COLO668 (cell line): ENCODE measurements around the gene PYM1.
A peak's percentile ranks its signal among the peaks of the same experiment; 100 is the strongest.

Experiments used
- DNase-seq: peaks from one replicate; lab custom pipeline; 2025; ENCODE audit not compliant: unreplicated experiment; lab: John Stamatoyannopoulos, UW

PYM1 gene

DNA sequence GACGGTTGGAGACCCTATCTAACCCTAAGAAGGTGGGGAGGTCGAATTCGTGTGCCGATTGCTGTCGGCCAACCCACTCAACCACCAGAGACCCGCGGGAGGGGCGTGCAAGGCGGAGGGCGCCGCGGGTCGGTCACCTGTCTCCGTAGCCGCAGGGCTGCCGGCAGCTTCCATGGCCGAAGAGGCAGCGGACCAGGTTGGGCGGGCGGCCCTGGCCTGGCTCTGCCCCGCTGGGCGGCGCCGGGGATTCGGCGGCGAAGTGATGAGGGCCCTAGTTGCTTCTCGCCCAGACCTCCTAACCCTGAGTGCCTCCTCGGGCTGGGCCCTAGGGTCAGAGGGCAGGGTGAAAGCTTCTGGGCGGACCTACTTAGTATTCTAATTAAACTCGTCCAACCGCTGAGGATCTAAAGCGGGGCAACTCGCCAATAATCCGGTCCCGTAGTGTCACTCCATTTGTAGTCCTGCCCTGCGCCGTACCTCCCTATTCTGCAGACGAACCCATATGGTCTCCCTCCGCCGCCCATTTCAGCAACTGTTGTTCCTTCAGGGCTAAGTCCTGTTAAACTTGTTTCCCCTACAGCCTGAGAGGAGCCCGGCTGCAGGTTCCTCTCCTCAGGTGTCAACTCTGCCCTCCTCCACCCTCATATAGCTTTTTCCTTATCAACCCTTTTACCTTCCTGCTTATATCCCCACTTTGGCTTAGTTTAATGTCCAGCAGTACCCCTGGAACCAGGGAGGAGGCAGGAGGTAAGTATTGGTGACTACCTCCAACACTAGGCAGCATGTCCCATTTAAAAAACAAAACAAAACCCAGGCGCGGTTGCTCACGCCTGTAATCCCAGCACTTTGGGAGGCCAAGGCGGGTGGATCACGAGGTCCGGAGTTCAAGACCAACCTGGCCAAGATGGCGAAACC is at the start of gene PYM1:
Gene PYM1, minus strand, starts transcription at position 307 of the 915 bp plus-strand sequence. Its CDS starts 133 bp downstream, at position 174.
- DNase-seq: peak; percentile 52

DNA sequence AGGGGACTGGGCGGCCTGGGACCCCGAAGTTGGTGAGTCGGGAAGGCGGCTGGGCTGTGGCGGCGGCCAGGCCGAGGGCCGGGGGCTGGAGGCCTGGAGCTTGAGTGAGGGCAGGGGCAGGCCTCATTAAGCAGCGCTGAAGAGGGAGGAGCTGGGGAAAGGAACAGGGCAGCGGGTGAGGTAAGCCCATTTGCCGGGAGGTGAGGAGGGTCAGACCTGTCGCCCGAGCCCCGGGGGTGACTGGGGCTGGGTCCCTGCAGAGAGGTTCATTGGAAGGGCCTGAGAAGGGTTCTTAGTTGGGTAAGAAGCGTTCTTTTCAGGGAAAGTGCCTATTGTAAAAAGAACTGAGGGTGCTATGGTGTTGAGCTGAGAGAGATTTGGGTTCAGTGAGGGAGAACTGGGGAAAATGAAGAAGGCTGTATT is 46.6 kb upstream of the PYM1 start:
- peak; percentile 31 for DNase-seq

DNA sequence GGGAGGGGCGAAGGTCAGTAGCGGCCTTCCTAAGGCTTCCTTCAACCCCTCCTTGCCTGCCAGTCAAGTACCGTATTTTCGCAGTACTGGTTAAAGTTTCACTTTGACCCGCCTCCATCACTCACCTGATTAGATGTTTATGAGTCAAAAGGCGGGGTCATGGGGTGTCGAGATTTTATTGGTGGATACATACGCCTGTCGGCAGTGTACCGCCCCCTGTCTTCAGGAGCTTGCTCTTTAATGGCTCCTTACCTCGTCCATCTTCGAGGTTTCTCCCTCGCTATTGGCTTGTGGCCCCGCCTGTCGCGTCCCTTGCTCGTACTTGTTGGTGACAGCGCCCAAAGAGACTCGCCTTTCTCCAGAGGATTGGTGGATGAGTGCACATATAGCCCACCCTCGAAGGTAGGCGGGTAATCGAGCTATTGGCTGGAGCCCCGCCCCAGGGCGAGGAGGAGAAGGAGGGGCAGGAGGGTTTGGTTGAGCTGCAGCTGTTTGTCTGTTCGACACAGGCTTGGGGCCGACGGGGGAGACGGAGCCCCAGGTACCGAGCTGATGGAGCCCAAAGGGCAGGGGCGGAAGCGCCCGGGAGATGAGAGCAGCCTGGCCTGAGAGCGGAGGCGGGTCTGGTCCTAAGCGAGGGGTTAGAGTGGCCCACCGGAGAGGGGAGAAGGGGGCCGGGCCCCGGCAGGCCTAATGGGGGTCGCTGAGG is 46.1 kb upstream of the PYM1 start, which contains the start of gene RAB5B:
Gene RAB5B, plus strand, starts transcription at position 480 of the 709 bp plus-strand sequence. CDS start 12,883 bp downstream, outside the sequence.
- DNase-seq: peak; percentile 94

DNA sequence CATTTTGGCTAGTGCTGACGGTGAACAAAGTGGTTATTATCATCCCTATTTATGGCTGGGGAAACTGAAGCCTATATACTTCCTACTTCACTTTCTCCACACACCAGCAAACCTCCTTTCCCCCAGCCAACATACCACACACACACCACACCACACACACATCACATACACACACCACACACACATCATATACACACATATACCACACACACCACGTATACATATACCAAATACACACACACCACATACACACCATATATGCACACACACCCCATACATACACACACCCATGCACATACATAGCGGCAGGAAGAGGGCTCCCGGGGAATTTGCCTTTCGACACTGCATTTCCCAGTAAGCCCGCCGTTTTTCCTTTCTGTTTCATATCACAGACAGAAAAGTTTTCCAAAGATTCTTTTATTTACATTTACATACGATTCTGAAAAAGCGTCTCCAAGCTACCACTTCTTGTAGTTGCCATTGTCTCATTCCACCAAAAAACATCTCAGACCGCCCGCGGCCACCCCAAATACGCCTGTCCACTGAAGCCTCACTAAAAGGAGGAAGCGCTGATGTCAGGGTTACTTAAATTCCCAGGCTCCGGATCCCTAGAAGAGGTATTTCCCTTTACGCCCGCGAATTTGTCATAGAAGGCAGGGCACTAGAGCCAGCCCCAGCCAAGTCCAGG is 45.4 kb upstream of the PYM1 start:
- DNase-seq: peak; percentile 14

DNA sequence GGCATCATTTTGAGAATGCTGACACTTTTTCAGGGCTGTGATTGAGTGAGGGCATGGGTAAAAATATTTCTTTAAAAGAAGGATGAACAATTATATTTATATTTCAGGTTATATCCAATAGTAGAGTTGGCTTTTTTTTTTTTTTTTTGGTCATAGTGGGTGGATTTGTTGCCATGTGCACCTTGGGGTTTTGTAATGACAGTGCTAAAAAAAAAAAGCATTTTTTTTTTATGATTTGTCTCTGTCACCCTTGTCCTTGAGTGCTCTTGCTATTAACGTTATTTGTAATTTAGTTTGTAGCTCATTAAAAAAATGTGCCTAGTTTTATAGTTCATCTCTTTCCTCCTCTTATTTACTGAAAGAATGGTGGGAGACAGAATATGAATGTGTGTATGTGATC is 44.8 kb upstream of the PYM1 start:
- DNase-seq: no peak

DNA sequence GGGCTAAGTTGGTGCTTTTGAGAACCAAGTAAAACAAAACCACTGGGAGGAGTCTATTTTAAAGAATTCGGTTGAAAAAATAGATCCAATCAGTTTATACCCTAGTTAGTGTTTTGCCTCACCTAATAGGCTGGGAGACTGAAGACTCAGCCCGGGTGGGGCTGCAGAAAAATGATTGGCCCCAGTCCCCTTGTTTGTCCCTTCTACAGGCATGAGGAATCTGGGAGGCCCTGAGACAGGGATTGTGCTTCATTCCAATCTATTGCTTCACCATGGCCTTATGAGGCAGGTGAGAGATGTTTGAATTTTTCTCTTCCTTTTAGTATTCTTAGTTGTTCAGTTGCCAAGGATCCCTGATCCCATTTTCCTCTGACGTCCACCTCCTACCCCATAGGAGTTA is 44.3 kb upstream of the PYM1 start:
- DNase-seq: no peak

DNA sequence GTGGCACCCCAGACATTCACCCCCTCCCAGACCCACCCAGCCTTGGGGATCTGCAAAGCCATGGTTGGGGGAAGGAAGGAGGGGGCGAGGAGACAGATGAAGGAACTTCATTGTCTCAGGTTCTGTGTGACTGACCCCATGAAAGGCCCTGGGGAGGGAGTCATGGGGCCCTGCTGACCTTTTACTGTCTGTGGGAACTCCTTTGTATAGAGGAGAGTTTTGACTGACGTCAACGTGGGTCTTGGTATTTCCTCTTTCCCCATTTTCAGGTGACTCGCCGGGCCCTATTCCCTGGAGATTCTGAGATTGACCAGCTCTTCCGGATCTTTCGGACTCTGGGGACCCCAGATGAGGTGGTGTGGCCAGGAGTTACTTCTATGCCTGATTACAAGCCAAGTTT is 43.1 kb upstream of the PYM1 start:
- DNase-seq: no peak

DNA sequence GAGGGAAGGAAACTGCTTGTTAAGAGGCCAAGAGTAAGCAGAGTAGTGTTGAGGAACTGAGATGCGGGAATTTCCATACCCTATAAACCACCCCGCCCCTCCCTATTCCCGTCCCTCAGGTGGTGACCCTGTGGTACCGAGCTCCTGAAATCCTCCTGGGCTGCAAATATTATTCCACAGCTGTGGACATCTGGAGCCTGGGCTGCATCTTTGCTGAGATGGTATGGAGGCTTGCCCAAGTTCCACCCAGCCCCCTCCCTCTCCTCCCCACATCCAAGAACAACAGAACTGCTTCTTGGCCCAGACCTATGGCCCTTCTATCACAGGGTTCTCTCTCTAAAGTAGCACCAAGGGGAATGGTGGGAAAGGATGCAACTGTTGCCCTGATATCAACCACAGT is 41.7 kb upstream of the PYM1 start:
- no peak for DNase-seq

DNA sequence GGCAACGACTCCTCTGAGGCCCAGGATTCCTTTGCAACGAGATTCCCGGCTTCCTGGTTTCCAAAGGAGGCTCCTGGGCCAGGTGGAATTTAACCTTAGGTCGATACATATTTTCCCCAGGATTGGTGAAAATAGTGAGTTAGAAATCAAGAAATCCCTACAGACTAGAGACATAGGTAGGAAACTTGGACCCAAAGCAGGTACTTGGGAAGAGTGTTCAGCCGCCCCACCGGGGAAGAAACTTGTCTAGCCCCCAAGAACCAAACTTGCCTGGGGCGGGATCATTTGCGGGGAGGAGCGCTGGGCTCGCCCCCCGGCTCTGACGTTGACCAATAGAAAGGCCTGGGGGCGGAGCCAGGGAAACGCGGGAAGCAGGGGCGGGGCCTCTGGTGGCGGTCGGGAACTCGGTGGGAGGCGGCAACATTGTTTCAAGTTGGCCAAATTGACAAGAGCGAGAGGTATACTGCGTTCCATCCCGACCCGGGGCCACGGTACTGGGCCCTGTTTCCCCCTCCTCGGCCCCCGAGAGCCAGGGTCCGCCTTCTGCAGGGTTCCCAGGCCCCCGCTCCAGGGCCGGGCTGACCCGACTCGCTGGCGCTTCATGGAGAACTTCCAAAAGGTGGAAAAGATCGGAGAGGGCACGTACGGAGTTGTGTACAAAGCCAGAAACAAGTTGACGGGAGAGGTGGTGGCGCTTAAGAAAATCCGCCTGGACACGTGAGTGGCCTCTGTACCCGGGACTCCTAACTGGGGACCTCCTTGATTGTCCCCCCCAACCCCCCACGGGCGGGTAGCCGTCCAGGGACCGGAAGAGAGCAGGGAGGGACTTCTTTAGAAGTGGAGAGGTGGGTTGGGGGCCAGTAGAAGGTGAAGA is 39.0 kb upstream of the PYM1 start, which contains the start of gene CDK2:
Gene CDK2, plus strand, starts transcription at position 423 of the 874 bp plus-strand sequence. Its CDS starts 179 bp downstream, at position 602.
- peak; percentile 84 for DNase-seq

DNA sequence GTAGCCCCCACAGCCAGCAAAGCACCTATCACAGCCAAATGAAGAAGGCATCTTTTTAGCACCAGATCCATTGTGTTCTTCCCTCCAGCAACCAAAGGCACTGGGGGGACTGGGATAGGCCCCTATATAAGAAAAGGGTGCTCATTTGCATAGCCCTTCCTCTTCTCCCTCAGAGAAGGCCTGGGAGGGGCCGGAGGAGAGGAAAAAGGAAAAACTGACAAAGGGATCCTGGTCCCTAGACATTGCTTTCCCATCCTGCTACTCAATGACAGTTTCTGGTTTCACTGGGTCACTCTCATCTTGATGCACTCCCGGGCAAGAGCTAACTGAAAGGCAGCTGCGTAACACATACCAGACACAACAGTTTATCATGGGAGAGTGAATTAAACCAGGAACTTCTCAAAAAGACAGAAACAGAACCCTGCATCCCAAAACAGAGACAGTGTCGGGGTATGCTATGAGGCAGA is 38.3 kb upstream of the PYM1 start, which contains the start of gene PMEL:
Gene PMEL, minus strand, starts transcription at position 102 of the 467 bp plus-strand sequence. Its CDS starts 31 bp downstream, at position 71.
- peak; percentile 5 for DNase-seq

DNA sequence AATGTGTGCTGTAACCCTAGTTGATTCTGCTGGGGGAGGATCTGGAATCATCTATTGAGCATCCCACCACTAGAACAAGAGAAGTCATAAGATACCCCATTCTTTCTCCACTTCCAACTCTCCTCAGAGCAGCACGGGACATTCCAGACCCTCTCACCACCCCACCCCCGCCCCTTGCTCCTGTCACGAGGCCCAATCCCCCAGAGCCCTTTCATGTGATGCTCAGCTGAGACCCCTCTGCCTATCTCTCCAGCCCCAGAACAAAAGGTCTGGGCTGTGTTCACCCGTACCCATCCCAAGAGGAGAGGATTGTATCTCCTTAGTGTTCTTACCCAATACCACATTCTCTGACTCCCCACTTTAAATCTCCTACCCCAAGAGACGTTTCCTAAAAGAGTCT is 37.5 kb upstream of the PYM1 start:
- DNase-seq: no peak

DNA sequence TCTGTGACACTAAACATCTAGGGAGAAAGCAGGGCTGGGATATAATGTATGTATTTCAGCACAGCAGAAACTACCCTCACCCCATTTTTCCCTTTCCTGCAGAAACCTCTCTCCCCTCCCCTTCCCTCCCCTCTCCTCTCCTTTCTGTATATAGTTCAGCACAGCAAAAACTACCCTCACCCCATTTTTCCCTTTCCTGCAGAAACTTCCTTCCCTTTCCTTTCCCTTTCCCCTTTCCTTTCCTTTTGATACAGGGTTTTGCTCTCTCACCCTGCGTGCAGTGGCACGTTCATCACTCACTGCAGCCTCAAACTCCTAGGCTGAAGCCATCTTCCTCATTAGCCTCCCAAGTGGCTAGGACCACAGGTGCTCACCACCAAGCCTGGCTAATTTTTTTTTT is 36.1 kb upstream of the PYM1 start:
- DNase-seq: no peak

DNA sequence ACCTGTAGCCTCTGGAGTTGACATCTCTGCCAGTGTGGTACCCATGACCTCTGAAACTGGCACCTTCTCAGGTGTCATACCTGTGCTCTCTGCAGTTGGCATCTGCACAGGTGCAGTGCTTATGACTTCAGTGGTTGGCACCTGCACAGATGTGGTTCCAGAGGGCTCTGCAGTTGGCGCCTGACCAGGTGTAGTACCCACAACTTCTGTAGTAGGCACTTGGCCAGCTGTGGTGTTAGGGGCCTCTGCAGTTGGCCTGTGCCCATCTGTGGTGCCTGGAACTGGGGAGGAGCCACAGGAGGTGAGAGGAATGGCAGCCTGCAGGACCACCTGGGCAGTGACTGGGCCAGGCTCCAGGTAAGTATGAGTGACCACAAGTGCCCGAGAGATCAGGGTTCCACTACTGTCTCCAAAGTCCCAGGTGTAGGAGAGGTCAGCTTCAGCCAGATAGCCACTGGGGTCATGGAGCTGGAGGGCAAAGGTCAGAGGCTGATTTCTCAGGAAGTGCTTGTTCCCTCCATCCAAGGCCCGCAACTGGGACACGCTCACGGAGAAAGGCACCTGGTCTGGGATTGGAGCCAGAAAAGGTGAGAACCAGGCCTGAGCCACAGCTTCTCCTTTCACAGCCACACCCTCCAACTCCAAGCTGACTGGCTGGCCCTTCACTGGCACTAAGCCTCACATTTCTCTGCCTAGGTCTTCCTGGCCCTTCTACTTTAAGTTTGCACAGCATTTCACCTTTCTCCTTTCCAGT is 29.6 kb upstream of the PYM1 start:
- no peak for DNase-seq

DNA sequence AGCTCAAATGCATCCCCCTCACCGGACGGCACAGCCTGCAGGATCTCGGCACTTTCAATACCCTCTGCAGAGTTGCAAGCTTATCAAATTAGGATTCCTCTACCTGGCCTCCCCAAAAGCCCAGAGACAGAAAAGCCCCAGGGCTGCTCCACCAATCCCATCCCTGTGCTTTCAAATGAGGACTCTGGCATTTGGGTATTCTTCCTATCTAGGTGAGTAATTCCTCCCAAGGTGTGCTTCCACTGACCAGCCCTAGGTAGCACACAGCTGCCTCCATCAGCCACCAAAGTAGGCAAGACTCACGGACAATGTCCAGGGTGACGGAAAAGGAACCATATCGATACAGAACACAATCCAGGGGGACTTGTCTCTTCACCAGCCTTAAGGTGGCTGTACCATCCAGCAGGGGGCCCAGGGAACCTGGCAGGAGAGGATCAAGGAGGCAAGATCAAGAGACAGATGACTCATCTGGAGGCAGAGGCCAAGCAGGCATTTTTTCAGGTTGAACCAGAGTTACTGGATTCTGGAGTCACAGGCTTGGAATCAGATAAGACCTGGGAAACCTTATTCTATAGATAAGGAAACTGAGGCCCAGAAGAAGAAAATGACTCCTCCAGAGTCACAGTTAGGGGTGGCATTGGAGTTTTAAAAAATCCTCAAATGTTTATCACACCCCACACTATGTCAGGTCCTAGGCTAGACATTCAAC is 28.3 kb upstream of the PYM1 start:
- DNase-seq: no peak

DNA sequence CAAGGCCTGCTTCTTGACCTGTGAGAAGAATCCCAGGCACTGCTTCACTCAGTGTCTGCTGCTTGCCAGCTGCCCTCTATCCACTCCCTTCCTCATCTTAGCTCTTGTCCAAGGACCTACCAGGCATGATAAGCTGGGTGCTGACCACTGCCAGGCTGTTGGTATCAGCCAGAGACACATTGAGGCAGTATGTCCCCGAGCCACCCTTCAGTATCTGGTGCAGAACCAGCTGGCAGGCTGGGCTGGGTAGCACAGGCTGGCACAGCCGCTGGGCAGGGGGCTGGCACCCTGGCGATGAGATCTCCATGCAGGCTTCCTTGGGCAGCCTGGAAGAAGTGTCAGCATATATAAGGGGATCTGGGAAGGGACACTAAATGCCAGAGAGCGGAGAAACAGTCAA is 27.6 kb upstream of the PYM1 start:
- DNase-seq: no peak

DNA sequence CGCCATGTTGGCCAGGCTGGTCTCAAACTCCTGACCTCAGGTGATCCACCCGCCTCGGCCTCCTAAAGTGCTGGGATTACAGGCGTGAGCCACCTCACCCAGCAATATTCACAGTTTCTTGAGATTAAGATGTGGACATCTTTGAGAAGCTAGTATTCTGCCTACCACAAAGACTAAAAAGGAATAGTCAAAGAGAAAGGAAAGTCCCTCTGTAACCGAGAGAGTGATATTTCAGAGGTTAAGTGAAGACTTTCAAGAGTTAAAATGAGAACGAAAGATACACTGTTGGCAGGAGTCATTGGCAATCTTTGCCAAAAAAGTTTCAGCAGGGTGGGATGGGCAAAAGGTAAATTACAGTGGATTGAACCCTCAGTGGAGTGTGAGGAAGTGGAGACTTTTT is 18.9 kb upstream of the PYM1 start:
- DNase-seq: no peak

DNA sequence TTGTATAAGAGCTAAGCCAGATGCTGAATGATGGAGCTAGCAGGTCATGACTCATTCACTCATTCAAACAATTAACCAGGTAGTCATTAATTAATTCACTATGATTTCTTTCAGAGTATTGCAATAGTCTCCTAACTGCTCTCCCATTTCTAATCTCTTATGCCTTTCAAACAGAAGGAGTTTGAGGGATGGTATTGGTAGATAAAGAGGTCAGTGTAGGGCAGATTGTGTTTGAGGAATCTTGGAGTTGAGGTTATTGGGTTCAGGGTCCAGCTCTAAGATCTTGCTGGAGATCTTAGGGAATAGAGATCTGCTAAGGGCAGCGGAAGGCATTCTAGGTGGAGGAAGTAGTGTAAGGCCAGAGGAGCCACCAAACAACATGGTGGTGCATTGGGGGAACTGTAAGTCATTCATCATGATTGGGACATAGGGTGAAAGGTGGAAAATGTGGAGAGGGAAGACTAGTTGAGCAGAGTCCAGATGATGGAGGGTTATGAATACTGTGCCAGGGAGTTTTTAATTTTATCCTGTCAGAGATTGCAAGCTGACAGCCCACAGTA is 15.0 kb upstream of the PYM1 start:
- DNase-seq: no peak

DNA sequence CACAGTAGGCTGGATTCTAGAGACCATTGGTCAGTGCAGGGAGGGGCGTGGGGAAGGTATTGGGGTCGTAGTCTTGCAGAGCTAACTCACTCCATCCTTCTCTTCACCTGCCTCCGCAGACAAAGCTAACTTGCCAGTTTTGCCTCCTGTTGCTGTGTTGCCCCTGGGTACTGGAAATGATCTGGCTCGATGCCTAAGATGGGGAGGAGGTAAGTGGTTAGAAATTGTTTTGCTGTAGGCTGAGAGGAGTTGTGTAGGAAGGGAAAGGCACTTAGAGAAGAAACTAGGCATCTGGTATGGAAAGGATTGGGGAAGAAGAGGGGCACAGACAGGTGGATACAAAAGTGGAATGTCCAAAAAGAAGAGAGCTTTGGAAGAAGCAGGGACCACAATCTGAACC is 14.4 kb upstream of the PYM1 start:
- DNase-seq: no peak
